Measurements from ENCODE around the gene WDR91. TPM values are rescaled to one million over a fixed set of nuclear protein-coding genes. Genes with fewer than 3 reads are reported as not detected.

WDR91 gene
- total and polyA plus RNA-seq, 8 donors = 17.8 to 47.9 (median 26.5) TPM

DNA sequence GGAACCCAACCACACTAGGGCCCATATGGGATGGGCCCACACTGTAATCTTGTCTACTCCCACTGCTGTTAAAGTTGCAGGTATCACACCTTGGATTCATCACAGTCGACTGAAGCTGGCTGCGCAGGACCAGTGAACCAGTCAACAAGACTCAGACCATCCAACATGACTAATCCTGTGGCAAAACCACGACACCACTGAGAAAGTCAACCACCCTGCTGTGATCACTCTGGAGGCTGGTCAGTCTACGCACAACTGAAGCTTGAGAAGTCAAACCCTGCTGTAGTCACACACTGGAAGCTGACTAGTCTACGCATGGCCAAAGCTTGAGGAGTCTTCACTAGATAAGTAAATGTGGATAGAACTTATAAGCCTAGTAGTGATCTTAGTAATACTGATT, 31.2 kb downstream of the WDR91 start:
- intact Hi-C loops (cut with DNase I) = no loop called here
- FAIRE-seq (no peak), DNase-seq (no peak), ATAC-seq (no peak)
- no peaks in the 10 kb centered on the region for H3K27me3 ChIP-seq
- TF ChIP-seq, protein P1, sequence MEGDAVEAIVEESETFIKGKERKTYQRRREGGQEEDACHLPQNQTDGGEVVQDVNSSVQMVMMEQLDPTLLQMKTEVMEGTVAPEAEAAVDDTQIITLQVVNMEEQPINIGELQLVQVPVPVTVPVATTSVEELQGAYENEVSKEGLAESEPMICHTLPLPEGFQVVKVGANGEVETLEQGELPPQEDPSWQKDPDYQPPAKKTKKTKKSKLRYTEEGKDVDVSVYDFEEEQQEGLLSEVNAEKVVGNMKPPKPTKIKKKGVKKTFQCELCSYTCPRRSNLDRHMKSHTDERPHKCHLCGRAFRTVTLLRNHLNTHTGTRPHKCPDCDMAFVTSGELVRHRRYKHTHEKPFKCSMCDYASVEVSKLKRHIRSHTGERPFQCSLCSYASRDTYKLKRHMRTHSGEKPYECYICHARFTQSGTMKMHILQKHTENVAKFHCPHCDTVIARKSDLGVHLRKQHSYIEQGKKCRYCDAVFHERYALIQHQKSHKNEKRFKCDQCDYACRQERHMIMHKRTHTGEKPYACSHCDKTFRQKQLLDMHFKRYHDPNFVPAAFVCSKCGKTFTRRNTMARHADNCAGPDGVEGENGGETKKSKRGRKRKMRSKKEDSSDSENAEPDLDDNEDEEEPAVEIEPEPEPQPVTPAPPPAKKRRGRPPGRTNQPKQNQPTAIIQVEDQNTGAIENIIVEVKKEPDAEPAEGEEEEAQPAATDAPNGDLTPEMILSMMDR (IDR thresholded peaks at IDR 0.05) = no peak
- 97 to 99% methylated on average over 5 of the region's 5 CpGs for WGBS, 2 donors
- H3K9me3 ChIP-seq = no peaks in the 10 kb centered on the region
- H3K4me3 ChIP-seq = no peak overlapping the region
- peaks cover 0 to 37% (median 13%) of the 10 kb centered on the region in 3 donors for H3K36me3 ChIP-seq
- H3K4me1 ChIP-seq = no peaks in the 10 kb centered on the region
- H3K27ac ChIP-seq = no peak overlapping the region

DNA sequence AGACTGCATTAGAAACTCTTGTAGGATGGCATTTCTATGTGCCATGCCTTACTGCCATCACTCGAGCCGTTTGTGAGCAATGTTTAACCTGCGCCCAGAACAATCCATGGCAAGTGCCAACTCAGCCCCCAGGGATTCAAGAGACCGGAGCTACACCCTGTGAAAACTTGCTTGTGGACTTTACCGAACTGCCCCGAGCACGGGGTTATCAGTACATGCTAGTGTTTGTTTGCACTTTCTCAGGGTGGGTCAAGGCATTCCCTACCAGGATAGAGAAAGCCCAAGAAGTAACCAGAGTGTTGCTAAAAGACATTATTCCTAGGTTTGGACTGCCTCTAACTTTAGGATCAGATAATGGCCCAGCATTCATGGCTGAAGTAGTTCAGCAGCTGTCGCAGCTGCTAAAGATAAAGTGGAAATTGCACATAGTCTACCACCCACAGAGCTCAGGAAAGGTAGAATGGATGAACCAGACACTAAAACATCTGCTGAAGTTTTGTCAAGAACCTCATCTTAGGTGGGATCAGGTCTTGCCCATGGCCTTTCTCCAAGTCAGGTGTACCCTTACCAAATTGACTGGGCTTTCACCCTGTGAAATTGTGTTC, 31.9 kb downstream of the WDR91 start:
- no peaks in the 10 kb centered on the region for H3K9me3 ChIP-seq
- peaks cover 0 to 30% (median 13%) of the 10 kb centered on the region in 3 donors for H3K36me3 ChIP-seq
- H3K27me3 ChIP-seq = no peaks in the 10 kb centered on the region
- peak overlapping the region in 2 of 4 donors; percentile 4 to 18 for H3K27ac ChIP-seq
- FAIRE-seq (no peak), ATAC-seq (peak; percentile 33 to 82 (median 56)), DNase-seq (peak in 1 of 6 donors; percentile 13)
- no peak overlapping the region for H3K4me3 ChIP-seq
- TF ChIP-seq, protein P1 (IDR thresholded peaks at IDR 0.05) = no peak
- 21 to 27% methylated on average over 8 of the region's 8 CpGs for WGBS, 2 donors
- no peaks in the 10 kb centered on the region for H3K4me1 ChIP-seq
- intact Hi-C loops (cut with DNase I) = no loop called here

DNA sequence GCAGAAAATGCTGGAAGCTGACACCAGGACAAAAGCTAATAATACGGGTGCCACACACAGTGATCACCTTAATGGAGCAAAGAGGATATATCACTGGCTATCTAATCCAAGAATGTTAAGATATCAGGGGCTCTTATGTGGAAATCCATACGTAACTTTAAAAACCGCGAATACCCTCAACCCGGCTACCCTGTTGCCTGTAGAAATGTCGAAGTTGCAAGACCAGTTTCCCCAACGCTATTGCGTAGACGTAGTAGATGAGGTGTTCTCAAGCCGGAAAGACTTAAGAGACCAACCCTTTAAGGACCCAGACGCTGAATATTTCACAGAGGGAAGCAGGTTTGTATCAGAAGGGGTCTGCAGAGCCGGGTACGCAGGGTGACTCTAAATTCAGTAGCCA, 33.0 kb downstream of the WDR91 start:
- no peaks in the 10 kb centered on the region for H3K4me1 ChIP-seq
- DNase-seq (no peak), ATAC-seq (no peak), FAIRE-seq (no peak)
- no peaks in the 10 kb centered on the region for H3K9me3 ChIP-seq
- H3K27ac ChIP-seq = no peak overlapping the region
- H3K36me3 ChIP-seq = peaks cover 0 to 20% (median 13%) of the 10 kb centered on the region in 3 donors
- WGBS, 2 donors = 86 to 87% methylated on average over 13 of the region's 13 CpGs
- H3K4me3 ChIP-seq = no peak overlapping the region
- intact Hi-C loops (cut with DNase I) = no loop called here
- TF ChIP-seq, protein P1 (IDR thresholded peaks at IDR 0.05) = no peak
- no peaks in the 10 kb centered on the region for H3K27me3 ChIP-seq

DNA sequence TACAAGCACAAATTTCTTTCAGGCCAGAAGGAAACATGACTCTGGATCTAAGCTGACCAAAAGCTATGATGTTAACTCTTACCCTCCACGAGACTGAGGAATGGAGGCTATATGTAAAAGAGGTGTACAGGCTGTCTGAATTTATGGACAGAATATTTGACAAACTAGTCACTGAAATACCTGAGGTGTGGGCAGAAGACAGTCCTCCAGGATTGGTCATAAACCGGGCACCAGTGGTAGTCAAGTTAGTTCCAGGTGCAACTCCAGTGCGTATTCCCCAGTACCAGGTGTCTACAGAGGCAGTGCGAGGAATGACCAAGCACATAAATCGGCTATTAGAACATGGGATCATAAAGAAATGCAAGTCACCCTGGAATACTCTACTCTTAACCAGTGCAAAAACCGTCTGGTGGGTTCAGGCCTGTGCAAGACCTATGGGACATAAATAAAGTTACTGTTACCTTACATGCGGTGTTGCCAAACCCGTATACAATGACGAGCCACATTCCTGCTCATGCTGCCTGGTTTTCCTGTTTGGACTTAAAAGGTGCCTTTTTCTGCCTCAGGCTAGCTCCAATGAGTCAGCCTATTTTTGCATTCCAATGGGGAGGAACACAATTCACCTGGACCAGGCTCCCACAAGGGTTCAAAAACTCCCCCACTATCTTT, 34.2 kb downstream of the WDR91 start:
- intact Hi-C loops (cut with DNase I) = no loop called here
- H3K27me3 ChIP-seq = no peaks in the 10 kb centered on the region
- peaks cover 0 to 8% (median 1%) of the 10 kb centered on the region in 3 donors for H3K36me3 ChIP-seq
- FAIRE-seq (no peak), ATAC-seq (no peak), DNase-seq (no peak)
- TF ChIP-seq, protein P1 (IDR thresholded peaks at IDR 0.05) = no peak
- no peak overlapping the region for H3K27ac ChIP-seq
- no peaks in the 10 kb centered on the region for H3K9me3 ChIP-seq
- H3K4me3 ChIP-seq = no peak overlapping the region
- WGBS, 2 donors = 94 to 96% methylated on average over 9 of the region's 9 CpGs
- no peaks in the 10 kb centered on the region for H3K4me1 ChIP-seq

DNA sequence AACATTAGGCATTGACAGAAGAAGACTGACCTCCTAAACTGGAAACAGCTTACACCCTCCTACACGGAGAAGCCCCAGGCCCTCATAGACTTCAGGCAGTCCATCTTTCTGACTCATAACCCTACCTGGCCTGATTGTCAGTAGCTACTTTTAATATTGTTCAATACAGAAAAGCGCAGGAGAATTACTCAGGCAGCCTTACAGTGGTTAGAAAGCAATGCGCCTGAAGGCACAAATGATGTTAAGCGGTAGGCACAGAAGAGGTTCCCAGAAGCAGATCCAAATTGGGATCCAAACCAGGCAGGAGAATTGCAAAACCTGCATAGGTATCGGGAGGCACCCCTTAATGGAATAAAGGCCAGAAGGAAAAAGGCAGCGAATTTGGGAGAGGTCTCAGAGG, 35.4 kb downstream of the WDR91 start:
- Histone ChIP-seq H3K36me3 (no peaks in the 10 kb centered on the region), H3K4me3 (no peak overlapping the region), H3K4me1 (no peaks in the 10 kb centered on the region), H3K27me3 (no peaks in the 10 kb centered on the region), H3K9me3 (no peaks in the 10 kb centered on the region), H3K27ac (no peak overlapping the region)
- ATAC-seq (no peak), FAIRE-seq (no peak), DNase-seq (no peak)
- intact Hi-C loops (cut with DNase I) = no loop called here
- TF ChIP-seq, protein P1 (IDR thresholded peaks at IDR 0.05) = no peak
- WGBS, 2 donors = 94% methylated on average over 6 of the region's 6 CpGs

Data from pancreas (tissue), 10 donors.